SIG-M5 treated with dmso at 0.1 percent for 504 hours (cell line): ENCODE data around the gene COMMD1.
"Not testable (repeated sequence)": the region's sequence is repeated elsewhere in the genome, so short reads cannot be mapped to it uniquely, and the experiment has no call there.

Experiments used
- DNase-seq: peaks from one replicate; lab custom pipeline; 2025; ENCODE audit not compliant: unreplicated experiment; lab: John Stamatoyannopoulos, UW

The COMMD1 gene

GRCh38 chr2:62014102-62014501 is 108.6 kb downstream of the COMMD1 start:
- DNase-seq: peak; percentile 49

GRCh38 chr2:62016957-62017356 is 111.5 kb downstream of the COMMD1 start:
- no peak for DNase-seq

GRCh38 chr2:62029910-62030309 is 124.4 kb downstream of the COMMD1 start:
- DNase-seq: no peak

GRCh38 chr2:62030902-62031301 is 125.4 kb downstream of the COMMD1 start:
- DNase-seq: no peak

GRCh38 chr2:62032096-62032495 is 126.6 kb downstream of the COMMD1 start:
- DNase-seq: no peak

- DNase-seq: no peak
These were observed 129.2 kb downstream of the COMMD1 start for GRCh38 chr2:62034715-62035114.

- no peak for DNase-seq
These were observed 130.8 kb downstream of the COMMD1 start for GRCh38 chr2:62036229-62036628.

- no peak for DNase-seq
These were observed 131.3 kb downstream of the COMMD1 start for GRCh38 chr2:62036761-62037250.

GRCh38 chr2:62038975-62039771 is 133.7 kb downstream of the COMMD1 start:
- DNase-seq: peak; percentile 98

- no peak for DNase-seq
These were observed 135.5 kb downstream of the COMMD1 start for GRCh38 chr2:62040926-62041325.

- not testable (repeated sequence) for DNase-seq
These were observed 136.4 kb downstream of the COMMD1 start for GRCh38 chr2:62041701-62042385.

- no peak for DNase-seq
These were observed 136.9 kb downstream of the COMMD1 start for GRCh38 chr2:62042400-62042799.

GRCh38 chr2:62042944-62043343 is 137.5 kb downstream of the COMMD1 start:
- peak; percentile 13 for DNase-seq

- DNase-seq: no peak
These were observed 139.6 kb downstream of the COMMD1 start for GRCh38 chr2:62045017-62045543.

- DNase-seq: no peak
These were observed 140.7 kb downstream of the COMMD1 start for GRCh38 chr2:62046141-62046540.

- DNase-seq: no peak
These were observed 145.1 kb downstream of the COMMD1 start for GRCh38 chr2:62050456-62051045.

GRCh38 chr2:62054029-62054791 is 148.7 kb downstream of the COMMD1 start:
- no peak for DNase-seq

GRCh38 chr2:62054916-62055450 is 149.5 kb downstream of the COMMD1 start:
- no peak for DNase-seq

- DNase-seq: no peak
These were observed 150.4 kb downstream of the COMMD1 start for GRCh38 chr2:62055724-62056336.

GRCh38 chr2:62056341-62056740 is 150.9 kb downstream of the COMMD1 start:
- no peak for DNase-seq
